Measurements from ENCODE around the gene SMPDL3B.

The SMPDL3B gene

DNA sequence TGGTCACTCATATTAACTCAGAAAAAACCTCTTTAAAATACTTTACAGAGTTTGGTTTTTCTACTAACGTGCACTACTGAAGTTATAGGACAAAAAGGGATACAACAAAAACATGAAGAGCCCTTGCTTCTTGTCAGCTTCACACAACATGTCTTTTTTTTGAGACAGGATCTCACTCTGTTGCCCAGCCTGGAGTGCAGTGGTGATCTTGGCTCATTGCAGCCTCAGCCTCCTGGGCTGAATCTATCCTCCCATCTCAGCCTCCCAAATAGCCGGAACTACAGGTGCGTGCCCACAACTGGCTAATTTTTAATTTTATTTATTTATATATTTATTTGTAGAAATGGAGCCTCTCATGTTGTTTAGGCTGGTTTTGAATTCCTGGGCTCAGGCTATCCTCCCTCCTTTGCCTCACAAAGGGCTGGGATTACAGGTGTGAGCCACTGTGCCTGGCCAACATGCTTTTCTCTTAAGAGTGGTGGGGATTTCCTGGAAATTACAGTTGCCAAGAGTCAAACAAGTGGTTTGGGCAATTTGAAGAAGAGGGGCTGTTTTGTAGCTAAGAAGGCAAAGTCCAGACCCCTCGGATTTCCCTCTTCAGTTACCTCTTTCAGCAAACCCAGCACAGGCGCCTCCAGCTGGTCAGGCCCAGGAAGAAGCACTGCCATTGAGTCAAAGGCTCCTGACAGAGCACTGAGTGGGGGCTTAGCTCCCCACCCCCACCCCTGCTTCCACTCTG is 6.4 kb upstream of the SMPDL3B start:
- TF ChIP-seq, protein P1, sequence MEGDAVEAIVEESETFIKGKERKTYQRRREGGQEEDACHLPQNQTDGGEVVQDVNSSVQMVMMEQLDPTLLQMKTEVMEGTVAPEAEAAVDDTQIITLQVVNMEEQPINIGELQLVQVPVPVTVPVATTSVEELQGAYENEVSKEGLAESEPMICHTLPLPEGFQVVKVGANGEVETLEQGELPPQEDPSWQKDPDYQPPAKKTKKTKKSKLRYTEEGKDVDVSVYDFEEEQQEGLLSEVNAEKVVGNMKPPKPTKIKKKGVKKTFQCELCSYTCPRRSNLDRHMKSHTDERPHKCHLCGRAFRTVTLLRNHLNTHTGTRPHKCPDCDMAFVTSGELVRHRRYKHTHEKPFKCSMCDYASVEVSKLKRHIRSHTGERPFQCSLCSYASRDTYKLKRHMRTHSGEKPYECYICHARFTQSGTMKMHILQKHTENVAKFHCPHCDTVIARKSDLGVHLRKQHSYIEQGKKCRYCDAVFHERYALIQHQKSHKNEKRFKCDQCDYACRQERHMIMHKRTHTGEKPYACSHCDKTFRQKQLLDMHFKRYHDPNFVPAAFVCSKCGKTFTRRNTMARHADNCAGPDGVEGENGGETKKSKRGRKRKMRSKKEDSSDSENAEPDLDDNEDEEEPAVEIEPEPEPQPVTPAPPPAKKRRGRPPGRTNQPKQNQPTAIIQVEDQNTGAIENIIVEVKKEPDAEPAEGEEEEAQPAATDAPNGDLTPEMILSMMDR (IDR thresholded peaks at IDR 0.05; ENCODE audit: insufficient read depth, low read depth, low read length, missing control alignments) = no peak
- H3K4me3 ChIP-seq (ENCODE audit: low read depth, low read length) = no peak overlapping the region
- no peak for DNase-seq (ENCODE audit: low read depth)

DNA sequence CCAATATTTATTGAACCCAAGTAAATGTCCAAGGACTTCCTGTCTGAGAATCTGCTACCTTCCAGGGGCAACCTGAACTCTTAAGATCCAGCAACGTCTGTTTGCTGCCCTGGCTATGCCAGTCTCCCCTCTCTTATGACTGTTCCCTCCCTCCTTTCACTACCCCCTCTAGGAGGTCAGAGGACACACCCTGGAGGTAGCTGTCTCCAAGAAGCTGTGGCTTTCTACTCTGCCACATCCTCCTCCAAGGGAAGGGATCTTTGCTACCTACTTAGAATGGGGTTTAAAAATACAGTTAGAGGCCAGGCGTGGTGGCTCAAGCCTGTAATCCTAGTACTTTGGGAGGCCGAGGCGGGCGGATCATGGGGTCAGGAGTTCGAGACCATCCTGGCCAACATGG is 3.6 kb upstream of the SMPDL3B start:
- TF ChIP-seq, protein P1 (IDR thresholded peaks at IDR 0.05; ENCODE audit: insufficient read depth, low read depth, low read length, missing control alignments) = no peak
- no peak overlapping the region for H3K4me3 ChIP-seq (ENCODE audit: low read depth, low read length)
- DNase-seq (ENCODE audit: low read depth) = no peak

DNA sequence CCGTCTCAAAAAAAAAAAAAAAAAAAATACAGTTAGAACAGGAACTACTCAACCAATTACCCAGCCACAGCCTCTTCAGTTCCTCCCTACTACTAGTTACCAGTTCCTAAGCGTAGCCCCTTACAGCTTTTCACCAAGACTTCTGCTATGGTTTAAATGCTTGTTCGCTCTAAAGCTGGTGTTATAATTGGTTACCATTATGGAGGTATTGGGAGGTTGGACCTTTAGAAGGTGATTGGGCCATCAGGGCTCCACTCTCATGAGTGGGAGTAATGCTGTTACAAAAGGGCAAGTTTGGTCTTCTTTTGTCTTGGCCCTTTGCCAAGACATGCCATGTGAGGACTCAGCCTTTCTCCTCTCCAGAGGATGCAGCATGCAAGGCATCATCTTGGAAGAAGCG is 3.0 kb upstream of the SMPDL3B start:
- TF ChIP-seq, protein P1 (IDR thresholded peaks at IDR 0.05; ENCODE audit: insufficient read depth, low read depth, low read length, missing control alignments) = no peak
- DNase-seq (ENCODE audit: low read depth) = no peak
- no peak overlapping the region for H3K4me3 ChIP-seq (ENCODE audit: low read depth, low read length)

DNA sequence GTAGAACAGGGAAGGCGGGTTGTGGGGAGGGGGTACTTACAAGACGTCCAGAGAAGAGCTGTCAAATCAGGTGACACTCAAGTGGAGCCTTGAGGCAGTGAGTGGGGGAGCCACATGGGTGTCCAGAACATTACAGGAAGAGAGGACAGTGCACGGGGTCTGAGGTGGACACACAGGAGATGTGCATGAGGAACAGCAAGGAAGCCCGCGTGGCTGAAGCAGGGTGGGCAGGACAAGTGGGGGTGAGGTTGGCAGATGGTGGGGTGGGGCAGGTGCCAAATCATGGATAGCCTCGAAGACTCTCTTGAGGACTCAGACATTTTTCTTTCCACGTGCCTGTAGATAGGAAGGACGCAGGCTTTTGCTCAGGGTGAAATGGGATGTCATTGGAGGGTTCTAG is 921 bp downstream of the SMPDL3B start:
- no peak for DNase-seq (ENCODE audit: low read depth)
- H3K4me3 ChIP-seq (ENCODE audit: low read depth, low read length) = no peak overlapping the region
- TF ChIP-seq, protein P1 (IDR thresholded peaks at IDR 0.05; ENCODE audit: insufficient read depth, low read depth, low read length, missing control alignments) = no peak

DNA sequence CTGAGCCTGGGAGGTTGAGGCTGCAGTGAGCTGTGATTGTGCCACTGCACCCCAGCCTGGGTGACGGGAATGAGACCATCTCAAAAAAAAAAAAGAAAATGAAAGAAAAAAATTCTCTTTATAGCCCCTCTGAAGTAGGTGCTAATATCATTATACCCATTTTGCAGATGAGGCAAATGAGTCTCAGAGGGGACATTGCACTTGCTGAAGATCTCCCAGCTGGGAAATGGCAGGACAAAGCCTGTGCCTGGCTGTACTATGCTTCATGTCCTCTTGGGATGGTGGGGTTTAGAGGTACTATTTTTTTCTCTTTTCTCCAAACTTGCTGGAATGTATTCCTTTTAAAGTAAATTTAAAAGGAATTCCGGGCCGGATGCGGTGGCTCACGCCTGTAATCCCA is 1.6 kb downstream of the SMPDL3B start:
- TF ChIP-seq, protein P1 (IDR thresholded peaks at IDR 0.05; ENCODE audit: insufficient read depth, low read depth, low read length, missing control alignments) = no peak
- DNase-seq (ENCODE audit: low read depth) = no peak
- H3K4me3 ChIP-seq (ENCODE audit: low read depth, low read length) = no peak overlapping the region

DNA sequence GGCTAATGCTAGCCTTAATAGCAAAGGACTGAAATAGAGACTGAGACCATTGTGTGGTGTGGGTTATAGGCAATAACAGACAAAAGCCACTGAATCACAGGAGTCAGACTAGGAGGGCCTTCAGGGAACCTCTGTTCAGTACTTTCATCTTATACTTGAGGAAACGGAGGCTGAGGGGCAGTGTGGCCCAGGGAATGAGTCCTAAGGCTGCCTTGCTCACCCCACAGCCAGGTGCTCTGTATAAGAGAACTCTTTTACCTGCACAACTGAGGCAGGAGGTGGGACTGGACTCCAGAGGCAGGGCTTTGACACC is 2.7 kb downstream of the SMPDL3B start:
- TF ChIP-seq, protein P1 (IDR thresholded peaks at IDR 0.05; ENCODE audit: insufficient read depth, low read depth, low read length, missing control alignments) = no peak
- no peak for DNase-seq (ENCODE audit: low read depth)
- no peak overlapping the region for H3K4me3 ChIP-seq (ENCODE audit: low read depth, low read length)

DNA sequence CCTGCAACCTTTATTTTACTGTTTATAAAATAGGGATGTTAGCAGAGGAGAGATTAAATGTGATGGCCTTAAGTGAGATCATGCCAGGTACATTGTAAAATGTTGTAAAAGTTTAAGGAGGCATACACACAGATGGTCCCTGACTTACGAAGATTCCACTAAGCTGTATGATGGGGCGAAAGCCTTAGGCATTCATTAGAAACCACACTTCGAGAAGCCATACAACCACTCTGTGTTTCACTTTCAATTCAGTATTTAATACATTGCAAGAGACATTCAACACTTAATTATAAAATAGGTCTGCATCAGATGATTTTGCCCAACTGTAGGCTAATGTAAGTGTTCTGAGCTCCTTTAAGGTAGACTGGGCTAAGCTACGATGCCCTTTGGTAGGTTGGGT is 3.7 kb downstream of the SMPDL3B start:
- TF ChIP-seq, protein P1 (IDR thresholded peaks at IDR 0.05; ENCODE audit: insufficient read depth, low read depth, low read length, missing control alignments) = no peak
- H3K4me3 ChIP-seq (ENCODE audit: low read depth, low read length) = no peak overlapping the region
- DNase-seq (ENCODE audit: low read depth) = no peak

Measured in GM12865 (cell line).